IPS-NIHi7 (cell line): Measurements from ENCODE around the gene CMTM5.

Experiments
- DNase-seq: peaks from one replicate; pipeline ENCODE4 v3.0.0; 2012; ENCODE audit warnings: mixed read lengths; ENCODE audit errors: extremely low spot score

The CMTM5 gene

DNA sequence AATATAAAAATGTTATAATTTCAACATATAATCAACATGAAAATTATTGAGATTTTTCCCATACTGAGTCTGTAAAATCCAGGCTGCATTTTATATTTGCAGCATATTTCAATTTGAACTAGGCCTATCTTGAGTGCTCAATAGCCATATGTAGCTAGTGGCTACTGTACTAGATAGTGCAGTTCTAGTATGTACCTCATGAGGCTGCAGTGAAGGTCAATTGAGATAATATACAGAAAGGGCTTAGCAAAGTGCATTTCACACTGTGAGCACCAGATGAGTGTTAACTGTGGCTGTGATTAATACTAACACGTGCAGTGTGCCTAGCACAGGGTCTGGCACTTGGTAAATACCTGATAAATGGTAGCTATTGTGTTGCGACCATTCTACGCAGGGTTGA, 18.8 kb upstream of the CMTM5 start:
- no peak for DNase-seq

DNA sequence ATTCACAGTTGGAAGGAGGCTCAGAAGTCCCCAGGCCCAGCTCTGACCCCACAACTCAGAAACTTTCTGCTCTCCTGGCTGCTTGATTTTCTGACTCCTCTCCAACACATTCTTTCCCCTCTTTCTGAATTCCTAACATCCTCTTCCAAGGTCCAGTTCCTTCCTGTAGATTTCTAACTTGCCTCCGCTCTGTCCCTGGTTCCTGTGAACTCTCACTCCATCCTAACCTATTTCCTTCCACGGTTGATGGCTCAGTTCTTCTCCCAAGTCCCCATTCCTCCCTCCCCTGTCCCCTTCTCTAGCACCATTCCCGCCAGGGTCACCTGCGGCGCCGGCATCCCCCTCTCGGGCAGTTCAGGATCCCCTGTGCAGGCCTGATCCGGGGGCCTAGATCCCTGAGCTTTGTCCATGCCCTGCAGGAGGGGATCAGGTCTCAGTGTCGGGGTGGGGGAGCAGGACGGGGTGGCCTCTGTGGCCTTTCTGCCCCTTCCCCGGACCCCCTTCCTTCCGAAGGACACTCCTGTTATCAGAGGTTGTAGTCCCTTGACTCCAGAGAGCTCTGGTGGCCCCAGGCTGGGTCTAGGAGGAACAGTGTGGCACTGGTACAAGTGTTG, 18.2 kb upstream of the CMTM5 start:
- no peak for DNase-seq

DNA sequence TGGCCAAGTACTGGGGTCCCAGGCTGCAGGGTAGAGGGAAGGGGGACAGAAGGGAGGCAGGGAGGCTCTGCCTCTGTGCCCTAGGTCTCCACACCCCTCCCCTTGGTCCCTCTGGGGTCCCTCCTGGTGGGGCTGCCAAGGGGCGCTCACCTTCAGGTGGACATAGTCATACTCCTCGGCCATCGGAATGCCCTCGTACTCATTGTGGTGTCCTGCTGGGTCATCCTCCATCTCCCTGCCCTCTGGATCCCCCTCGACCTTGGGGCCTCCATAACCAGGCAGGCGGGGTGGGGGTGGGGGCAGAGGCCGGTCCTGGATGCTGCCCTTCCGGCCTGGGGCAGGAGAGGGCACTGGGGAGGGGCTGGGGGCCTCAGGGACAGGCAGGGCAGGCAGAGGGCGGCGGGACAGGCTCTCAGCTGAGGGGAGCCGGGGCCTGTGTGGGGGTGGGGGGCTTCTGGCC, 17.6 kb upstream of the CMTM5 start:
- no peak for DNase-seq

DNA sequence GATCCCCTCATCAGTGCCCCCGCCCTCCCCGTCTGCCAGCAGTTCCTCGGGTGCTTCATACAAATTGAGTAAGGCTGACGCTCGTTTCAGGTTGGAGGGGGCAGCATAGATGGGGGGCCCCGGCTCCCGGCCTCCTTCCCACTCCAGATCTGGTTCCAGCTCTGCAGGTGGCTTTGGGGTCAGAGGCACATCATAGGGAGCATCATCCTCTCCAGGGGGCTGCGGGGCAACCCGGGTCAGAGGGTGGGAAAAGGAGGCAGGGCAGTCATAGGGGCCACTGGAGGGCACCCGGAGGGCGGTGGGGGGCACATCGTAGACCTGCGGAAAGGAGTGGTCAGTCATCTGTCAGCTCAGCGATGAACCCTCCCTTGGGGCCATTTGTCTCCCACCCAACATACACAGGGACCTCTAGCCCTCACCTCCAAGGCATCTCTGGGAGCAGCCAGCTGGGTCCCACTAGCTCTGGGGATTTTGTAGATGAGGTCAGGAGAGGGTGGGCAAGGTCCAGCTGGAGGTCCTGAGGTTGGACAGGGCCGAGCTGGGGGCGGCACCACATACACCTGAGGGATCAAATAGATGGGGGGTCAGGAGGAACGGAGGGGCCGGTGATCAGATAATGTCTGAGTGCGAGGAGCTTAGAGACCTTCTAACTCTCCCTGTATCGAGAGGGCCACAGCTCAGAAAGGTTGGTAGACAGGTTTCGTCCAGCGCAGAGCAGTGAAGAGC, 17.0 kb upstream of the CMTM5 start:
- no peak for DNase-seq

DNA sequence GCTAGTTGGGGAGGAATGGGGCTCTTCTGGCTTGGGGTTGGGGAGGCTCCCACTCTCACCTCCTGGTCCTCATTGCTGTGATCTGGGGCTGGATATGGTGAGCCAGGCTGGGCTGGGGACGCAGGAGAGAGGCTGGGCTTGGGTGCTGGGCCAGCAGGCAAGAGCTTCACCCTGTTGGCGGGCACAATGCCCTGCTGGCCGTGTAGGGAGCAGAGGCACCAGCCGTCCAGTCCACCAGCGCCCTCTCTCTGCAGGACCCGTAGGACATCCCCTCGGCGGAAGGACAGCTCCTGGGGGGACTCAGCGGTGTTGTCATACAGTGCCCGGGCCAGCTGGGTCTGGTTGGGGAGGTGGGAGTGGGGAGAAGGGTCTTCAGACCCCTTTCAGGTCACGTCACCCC, 16.4 kb upstream of the CMTM5 start:
- peak; percentile 60 for DNase-seq

DNA sequence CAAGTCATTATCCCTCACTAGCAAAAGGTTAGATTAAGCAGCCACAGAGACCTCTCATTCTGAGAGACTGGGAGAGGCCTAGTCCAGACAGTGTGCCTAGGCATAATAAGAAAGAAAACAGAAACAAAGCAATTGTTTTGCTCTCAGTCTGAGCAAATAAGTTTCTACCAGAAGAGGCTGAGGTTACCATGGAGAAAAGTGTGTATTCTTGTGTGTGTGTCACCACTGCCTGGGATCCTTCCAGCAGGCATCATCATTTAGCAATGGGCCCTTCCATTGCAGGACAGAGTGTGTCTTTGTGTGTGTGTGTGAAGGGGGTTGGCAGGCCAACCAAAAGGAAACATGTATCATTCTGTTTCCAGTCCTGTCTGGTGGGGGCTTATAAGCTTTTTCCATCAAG, 15.5 kb upstream of the CMTM5 start:
- no peak for DNase-seq

DNA sequence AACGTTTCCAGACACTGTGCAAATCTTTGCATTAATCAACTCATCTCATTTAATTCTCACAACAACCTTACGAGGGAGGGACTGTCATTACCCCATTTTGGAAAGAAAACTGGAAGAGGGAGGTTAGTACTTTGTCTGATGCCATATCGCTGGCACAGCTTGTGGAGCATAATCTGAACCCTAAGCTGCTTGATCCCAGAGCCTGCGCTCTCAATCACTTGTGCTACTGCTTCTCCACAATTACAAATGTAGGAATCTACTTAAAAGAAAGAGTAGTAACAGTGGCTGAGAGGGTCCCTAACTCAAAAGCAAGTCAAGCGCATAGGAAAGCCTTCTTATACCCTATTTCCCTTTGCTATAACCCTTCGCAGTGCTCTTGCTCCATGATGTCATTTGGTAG, 15.1 kb upstream of the CMTM5 start:
- no peak for DNase-seq

DNA sequence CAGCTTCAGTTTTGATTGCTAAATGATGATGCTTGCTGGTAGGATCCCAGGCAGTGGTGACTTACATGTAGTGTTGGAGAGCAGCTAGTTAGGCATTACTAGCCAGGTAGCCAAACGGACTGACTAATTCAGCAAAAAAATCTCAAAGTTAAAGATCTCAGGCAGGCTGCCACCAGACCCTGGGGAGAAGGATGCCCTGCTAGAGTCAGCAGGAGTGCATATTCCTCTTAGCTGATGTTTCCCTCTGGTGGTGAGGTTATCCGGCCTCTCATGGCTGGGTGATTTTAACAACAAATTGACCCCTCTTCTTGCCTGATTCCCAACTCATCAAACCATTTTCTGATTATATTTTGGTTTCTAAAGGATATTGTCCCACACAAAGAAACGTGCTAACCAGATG, 14.6 kb upstream of the CMTM5 start:
- no peak for DNase-seq

DNA sequence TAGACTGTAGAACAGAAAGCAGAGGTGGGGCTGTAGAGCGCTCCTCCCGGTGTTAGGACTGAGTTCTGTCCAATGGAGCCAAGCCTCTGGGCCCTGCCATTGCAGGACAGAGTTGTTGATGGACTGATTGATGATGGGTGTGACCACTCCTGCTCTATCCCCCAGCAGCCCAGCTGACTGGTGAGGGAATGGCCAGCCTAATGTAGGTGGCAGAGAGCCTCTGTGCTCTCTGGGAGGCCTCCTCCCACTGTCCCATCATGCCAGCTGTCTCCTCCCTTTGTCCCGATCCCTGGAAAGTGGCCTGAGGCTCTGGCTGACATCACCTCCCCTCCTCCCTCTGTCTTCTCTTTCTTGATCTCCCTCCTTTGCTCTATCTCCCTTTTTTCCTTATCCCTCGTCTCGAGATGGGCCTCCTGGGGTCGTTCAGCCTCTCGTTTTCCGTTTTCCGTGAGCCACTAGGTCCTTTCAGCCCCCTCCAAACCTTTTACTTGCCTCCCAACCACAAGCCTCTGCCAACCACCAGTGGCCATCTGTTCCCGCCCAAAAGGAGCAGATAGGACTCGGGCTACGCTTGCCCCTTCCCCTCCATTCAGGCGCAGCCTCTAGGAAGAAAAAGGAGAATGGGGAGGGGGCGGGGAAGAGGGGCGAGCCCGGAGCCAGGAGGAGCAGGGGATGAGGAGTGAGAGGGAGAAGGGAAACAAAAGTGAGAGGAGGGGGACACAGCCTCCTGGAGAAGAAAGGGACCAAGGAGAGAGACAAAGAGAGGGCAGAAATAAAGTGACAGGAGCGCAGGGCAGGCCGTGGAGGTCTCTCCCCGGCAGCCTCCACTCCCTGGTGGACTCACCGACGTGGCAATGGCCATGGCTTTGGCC, 12.4 kb upstream of the CMTM5 start:
- DNase-seq: peak; percentile 62

DNA sequence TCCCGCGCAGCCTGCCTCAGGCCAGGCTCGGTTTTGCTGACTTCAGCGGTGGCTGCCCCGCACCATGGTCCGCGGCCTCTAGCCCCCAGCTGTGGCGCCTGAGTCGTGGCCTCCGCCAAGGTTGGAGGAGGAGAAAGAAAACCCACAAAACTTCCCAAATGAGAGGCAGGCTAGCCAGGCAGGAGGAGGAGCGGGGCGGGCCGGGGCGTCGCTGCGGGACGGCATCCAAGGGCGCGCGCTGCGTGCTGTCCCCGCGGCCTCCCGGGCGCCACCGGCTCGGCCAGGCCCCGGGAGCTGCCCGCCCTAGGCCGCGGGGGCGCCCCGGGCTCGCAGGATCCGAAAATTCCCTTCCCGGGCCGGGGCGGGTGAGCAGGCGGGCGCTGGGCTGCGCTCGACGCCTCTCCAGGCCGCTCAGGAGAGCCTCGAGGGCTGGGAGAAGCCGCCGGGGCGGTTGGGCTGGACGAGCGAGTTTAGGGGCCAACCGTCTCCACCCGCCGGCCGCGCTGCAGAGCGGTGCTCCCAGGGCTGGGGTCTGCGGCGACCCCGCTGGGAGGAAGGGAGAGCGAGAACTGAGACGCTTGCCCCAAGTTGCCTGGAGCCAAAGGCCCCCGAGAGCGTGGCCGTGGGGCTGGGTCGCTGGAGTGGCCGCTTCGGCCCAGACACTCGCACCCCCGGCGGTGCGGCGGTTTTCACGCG, 11.7 kb upstream of the CMTM5 start, which contains the start of gene EFS:
Gene EFS (minus strand): TSS at position 137 of the 696 bp plus-strand sequence. CDS start 147 bp downstream, outside the sequence.
- DNase-seq: peak; percentile 59

DNA sequence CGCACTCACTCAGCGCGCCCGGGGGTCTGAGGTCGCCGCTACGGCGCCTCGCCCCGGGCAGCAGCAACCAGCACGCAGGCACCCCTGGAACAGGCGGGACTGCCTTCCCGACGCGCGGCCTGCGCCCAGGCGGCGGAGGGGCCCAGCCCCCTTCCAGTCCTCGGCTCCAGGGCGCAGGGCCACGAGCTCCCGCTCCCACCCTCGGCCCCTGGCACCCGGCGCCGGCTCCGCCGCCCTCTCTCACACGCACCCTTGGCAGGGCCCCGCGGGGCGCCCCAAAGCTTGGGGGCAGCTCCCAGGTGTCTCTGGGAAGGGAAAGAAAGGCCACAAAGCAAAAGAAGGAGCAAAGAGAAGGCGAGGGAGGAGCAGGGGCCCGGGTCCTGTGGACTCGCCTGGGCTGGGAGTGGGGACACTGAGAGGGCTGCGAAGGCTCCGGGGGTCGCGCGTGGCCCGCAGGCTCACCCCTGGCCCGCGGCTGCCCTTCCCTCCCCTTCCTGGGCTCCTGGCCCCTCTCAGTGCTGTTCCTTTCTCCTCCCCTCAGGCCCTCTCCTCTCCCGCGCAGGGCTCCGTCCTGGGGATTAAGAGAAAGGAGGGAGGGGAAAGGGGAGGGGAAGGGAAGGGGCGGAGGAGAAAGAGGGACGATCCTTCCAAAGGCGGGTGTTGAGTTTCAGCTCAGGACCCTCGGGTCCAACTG, 11.0 kb upstream of the CMTM5 start:
- DNase-seq: peak; percentile 86

DNA sequence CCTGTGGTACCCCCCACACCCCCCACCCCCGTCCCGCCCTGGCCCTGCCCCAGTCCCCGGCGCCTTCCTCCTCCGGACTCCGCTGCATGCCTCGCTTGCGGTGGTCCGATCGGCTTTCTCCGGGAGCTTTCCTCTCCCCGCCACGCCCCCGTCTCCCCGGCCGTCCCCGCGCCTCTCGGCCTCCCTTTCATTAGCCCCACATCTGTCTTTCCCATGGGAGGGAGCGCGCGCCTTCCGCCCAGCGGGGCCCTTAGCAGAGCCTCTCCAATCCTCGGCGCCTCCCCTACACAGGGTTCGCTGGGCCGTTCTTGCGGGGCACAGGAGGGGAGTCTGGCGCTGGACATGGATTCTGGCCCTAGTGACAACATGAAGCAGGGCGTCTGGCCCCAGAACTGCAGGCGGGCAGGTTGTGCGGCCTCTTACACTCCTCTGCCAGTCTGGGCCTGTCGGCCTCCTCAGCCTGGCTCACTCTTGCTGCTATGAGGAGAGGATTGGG, 10.4 kb upstream of the CMTM5 start:
- DNase-seq: peak; percentile 91

DNA sequence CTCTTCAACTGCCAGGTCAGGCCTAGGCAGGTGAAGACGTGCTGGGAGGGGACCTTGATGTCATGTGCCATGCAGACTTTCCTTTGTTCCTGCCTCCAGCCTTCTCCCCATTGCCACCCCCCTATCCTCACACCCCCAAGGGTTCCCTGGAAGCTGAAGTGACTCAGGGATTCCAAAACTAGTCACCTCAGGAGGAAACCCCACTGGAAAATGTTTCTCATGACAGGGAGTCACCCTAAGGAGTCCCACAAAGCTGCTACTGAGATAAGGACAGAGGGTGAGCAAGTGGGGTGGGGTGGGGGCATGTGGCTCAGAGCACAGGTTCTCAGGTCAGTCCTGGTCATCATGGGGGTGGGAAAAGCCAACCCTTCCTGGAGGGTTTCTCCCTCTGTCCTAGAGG, 6.6 kb upstream of the CMTM5 start:
- no peak for DNase-seq

DNA sequence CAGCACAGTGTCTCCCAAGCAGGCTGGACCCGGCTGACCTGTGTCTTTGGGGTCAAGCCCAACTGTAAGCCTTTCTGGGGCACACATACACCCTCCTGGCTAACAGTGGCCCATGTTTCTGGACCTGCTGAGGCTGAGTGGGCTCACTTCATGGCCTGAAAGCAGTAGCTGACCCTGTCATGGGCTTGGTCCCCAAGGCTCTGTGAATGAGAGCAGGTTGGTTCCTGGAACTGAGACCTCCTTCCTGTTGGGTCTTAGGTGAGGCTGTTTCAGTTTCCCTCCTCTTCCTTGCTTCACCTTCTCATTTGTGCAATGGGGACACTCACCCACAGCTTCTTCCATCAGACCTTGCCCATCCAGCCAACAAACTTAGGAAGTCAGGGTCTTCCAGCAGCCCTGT, 5.0 kb upstream of the CMTM5 start:
- DNase-seq: no peak

DNA sequence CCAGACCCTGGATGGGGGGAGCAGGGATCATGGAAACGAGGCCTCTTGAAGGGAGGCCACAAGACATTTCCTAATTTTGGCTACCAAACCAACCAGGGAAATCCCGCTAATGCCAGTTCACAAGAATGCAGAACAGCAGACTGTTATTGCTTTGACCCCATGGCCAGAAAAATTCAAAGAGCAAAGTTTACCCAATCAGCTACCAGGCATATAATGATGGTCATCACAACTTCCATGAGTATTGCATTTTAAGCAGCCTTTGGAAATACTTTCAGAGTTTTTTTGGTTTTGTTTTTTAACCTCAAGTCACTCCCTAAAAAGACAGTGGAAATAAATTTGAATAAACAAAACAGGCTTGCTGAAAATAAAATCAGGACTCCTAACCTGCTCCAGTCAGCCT, 4.3 kb upstream of the CMTM5 start, which contains the start of gene IL25:
Gene IL25 (plus strand): TSS at position 301 of the 400 bp plus-strand sequence.
- no peak for DNase-seq

DNA sequence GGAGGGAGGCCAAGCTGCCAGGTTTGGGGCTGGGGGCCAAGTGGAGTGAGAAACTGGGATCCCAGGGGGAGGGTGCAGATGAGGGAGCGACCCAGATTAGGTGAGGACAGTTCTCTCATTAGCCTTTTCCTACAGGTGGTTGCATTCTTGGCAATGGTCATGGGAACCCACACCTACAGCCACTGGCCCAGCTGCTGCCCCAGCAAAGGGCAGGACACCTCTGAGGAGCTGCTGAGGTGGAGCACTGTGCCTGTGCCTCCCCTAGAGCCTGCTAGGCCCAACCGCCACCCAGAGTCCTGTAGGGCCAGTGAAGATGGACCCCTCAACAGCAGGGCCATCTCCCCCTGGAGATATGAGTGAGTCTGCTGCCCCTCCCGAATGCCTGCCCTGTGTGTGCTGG, 3.8 kb upstream of the CMTM5 start:
- no peak for DNase-seq

DNA sequence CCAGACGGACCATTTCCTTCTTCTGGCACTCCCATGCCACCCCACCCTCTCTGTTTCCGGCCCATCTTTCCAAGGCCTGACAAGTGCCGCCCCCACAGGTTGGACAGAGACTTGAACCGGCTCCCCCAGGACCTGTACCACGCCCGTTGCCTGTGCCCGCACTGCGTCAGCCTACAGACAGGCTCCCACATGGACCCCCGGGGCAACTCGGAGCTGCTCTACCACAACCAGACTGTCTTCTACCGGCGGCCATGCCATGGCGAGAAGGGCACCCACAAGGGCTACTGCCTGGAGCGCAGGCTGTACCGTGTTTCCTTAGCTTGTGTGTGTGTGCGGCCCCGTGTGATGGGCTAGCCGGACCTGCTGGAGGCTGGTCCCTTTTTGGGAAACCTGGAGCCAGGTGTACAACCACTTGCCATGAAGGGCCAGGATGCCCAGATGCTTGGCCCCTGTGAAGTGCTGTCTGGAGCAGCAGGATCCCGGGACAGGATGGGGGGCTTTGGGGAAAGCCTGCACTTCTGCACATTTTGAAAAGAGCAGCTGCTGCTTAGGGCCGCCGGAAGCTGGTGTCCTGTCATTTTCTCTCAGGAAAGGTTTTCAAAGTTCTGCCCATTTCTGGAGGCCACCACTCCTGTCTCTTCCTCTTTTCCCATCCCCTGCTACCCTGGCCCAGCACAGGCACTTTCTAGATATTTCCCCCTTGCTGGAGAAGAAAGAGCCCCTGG, 1.2 kb upstream of the CMTM5 start:
- no peak for DNase-seq

DNA sequence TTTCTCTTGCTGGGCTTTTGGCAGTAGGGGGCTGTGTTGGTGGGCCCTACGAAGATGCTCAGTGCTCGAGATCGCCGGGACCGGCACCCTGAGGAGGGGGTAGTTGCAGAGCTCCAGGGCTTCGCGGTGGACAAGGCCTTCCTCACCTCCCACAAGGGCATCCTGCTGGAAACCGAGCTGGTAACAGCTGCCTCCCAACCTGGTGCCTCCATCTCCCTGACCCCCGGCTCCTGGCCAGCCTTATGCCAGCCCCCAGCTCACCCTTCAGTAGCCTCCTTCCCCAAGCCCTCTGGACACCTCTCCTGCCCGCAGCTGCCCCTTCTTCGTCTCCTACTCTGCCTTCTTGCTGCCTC, 328 bp downstream of the CMTM5 start:
- DNase-seq: no peak

DNA sequence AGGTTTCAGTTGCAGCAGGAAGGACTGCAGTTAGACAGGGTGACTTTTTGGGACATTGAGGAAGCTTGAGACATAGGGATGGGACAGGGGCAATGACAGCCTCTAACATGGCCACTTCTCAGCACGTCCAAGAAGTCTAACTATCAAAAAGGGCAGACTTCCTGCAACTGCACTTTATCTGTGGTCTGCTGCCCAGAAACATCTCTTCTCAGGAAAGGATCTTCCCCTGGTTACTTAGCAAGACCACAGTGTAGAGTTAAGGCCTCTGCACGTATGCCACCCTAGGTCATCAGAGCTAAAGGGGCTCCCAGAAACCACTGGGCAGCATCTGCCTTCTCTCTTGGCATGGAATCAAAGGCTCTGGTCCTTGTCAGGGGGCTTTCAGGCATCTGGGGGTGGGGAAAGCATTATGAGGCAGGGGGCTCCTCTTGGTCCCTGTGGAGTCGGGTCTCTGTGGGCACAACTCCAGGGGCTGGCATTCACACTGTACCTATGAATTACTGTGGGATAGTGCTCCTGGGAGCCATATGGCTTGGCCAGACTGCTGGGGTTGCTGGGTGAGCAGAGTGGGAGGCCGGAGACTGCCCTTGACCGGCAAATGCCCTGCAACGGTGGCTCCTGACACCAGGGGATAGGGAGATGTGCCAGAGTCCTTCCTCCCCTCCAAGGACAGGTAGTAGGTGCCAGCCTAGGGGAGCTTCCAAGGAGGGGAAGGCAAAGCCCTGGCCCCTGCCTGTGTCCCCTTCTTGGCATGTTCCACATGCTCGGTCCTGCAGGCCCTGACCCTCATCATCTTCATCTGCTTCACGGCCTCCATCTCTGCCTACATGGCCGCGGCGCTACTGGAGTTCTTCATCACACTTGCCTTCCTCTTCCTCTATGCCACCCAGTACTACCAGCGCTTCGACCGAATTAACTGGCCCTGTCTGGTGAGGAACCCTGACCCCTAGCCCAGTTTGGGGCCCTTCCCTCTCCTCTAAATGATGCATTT, 1.0 kb downstream of the CMTM5 start:
- DNase-seq: no peak
